Measurements from ENCODE around the gene CLUH.

DNA sequence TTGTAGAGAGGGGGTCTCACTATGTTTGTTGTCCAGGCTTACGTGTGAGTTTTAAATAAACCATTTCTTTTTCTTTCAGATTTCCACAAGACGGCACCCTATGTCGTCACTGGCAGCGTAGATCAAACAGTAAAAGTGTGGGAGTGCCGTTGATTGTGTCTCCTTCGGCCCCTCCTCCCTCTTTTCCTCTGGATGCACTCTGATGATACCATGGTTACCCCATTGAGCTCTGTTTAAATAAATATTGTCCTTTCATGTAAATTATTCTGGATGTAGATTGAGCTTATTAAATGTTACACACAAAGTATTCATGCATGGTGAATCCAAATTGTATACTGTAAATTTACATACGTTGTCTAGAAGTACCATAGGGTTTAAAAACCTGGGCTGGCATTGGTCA lies 29.9 kb downstream of the CLUH start:
- TF ChIP-seq, protein P1, sequence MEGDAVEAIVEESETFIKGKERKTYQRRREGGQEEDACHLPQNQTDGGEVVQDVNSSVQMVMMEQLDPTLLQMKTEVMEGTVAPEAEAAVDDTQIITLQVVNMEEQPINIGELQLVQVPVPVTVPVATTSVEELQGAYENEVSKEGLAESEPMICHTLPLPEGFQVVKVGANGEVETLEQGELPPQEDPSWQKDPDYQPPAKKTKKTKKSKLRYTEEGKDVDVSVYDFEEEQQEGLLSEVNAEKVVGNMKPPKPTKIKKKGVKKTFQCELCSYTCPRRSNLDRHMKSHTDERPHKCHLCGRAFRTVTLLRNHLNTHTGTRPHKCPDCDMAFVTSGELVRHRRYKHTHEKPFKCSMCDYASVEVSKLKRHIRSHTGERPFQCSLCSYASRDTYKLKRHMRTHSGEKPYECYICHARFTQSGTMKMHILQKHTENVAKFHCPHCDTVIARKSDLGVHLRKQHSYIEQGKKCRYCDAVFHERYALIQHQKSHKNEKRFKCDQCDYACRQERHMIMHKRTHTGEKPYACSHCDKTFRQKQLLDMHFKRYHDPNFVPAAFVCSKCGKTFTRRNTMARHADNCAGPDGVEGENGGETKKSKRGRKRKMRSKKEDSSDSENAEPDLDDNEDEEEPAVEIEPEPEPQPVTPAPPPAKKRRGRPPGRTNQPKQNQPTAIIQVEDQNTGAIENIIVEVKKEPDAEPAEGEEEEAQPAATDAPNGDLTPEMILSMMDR (IDR thresholded peaks at IDR 0.05), result no peak
- no peak for TF ChIP-seq POLR2A (IDR thresholded peaks at IDR 0.05)
